ENCODE results near the gene ADD3.
A peak's percentile ranks its signal among the peaks of the same experiment; 100 is the strongest.
"Not testable (repeated sequence)": the region's sequence is repeated elsewhere in the genome, so short reads cannot be mapped to it uniquely, and the experiment has no call there.

The ADD3 gene

GRCh38 chr10:110032801-110033700, 25.3 kb downstream of the ADD3 start:
- no peak overlapping the region for H3K4me3 Mint-ChIP-seq
- H3K36me3 Mint-ChIP-seq (ENCODE audit: low read depth), result peaks cover 14% of the 10 kb centered on the region
- peaks cover 30% of the 10 kb centered on the region for H3K4me1 Mint-ChIP-seq (ENCODE audit: low read depth)
- H3K27me3 Mint-ChIP-seq (ENCODE audit: low read depth), result no peaks in the 10 kb centered on the region
- H3K27ac Mint-ChIP-seq, result no peak overlapping the region
- H3K9me3 Mint-ChIP-seq, result no peaks in the 10 kb centered on the region

DNA sequence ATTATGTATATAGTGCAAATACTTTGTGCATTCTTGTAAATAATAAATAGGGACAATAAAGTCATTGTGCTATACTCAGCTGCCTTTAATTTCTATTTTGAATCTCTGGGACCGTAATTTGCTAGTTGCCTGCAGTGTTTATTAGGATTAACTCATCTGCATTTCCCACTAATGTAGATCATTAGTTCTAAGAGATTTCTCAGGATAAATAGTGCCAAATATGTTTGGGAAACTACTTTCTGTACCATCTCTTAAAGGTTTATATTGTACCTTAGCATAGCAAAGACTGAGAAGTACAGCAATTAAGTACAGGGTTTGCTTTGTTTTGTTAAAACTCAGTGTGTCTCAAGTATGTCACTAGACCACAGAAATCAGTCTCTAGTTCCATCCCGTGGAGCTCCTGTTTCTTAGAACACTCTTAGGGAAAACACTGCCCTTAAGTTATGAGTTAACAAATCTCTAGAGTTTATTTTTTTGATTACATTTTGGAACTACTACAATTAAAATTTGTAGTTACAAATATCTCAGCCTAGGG, 26.0 kb downstream of the ADD3 start:
- no peak overlapping the region for H3K4me3 Mint-ChIP-seq
- no peaks in the 10 kb centered on the region for H3K27me3 Mint-ChIP-seq (ENCODE audit: low read depth)
- peaks cover 14% of the 10 kb centered on the region for H3K36me3 Mint-ChIP-seq (ENCODE audit: low read depth)
- no peaks in the 10 kb centered on the region for H3K9me3 Mint-ChIP-seq
- no peak overlapping the region for H3K27ac Mint-ChIP-seq
- H3K4me1 Mint-ChIP-seq (ENCODE audit: low read depth), result peaks cover 31% of the 10 kb centered on the region

DNA sequence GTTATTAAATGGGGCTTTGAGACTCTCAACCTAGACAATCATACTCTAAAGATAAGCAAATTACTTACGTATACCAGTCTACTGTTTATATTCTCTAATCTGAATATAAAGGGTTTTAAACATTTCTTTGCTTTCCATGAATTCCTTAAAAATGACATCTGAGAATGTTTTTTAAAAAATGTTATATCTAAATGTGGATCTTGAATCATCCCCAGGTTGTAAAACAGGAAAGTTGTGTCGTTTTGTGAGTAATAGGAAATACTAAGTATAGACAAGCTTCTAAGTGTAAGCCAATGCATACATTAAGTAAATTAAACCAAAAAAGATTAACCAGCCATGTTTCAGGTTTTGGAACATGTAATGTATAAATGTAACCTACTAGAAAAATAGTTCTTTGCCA, 26.8 kb downstream of the ADD3 start:
- H3K4me3 Mint-ChIP-seq, result no peak overlapping the region
- no peak overlapping the region for H3K27ac Mint-ChIP-seq
- H3K4me1 Mint-ChIP-seq (ENCODE audit: low read depth), result peaks cover 36% of the 10 kb centered on the region

GRCh38 chr10:110035070-110035921, 27.5 kb downstream of the ADD3 start:
- Mint-ChIP-seq H3K36me3 (ENCODE audit: low read depth) (peaks cover 14% of the 10 kb centered on the region), H3K27ac (no peak overlapping the region), H3K27me3 (ENCODE audit: low read depth) (no peaks in the 10 kb centered on the region), H3K4me3 (no peak overlapping the region), H3K4me1 (ENCODE audit: low read depth) (peaks cover 38% of the 10 kb centered on the region), H3K9me3 (no peaks in the 10 kb centered on the region)

More for the DNA sequence above, 26.8 kb downstream of the ADD3 start:
- Mint-ChIP-seq H3K9me3 (no peaks in the 10 kb centered on the region), H3K36me3 (ENCODE audit: low read depth) (peaks cover 14% of the 10 kb centered on the region), H3K27me3 (ENCODE audit: low read depth) (no peaks in the 10 kb centered on the region)

GRCh38 chr10:110036640-110037039, 28.9 kb downstream of the ADD3 start:
- Mint-ChIP-seq H3K4me3 (no peak overlapping the region), H3K27me3 (ENCODE audit: low read depth) (no peaks in the 10 kb centered on the region), H3K9me3 (no peaks in the 10 kb centered on the region), H3K27ac (no peak overlapping the region), H3K36me3 (ENCODE audit: low read depth) (peaks cover 12% of the 10 kb centered on the region), H3K4me1 (ENCODE audit: low read depth) (peaks cover 40% of the 10 kb centered on the region)

DNA sequence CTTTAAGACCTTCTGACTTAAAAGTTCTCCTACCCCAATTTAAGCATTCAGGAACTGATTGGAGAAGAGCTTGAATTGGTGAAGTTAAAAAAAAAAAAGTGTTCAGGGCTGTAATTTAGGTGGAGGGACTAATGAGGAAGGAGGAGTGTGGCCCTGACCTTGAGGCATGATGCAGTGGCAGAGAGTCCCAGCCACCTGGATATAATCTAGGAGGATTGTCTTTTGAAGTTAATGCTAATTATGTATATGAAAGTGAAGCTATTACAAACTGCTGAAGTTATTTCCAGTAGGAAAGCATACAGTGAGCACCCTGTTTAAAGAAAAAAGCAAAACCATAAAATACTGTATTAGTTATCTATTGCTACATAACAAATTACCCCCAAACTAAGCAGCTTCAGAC, 31.5 kb downstream of the ADD3 start:
- Mint-ChIP-seq H3K27me3 (ENCODE audit: low read depth) (no peaks in the 10 kb centered on the region), H3K36me3 (ENCODE audit: low read depth) (peaks cover 13% of the 10 kb centered on the region), H3K9me3 (peaks cover 6% of the 10 kb centered on the region), H3K4me1 (ENCODE audit: low read depth) (peaks cover 45% of the 10 kb centered on the region), H3K4me3 (no peak overlapping the region), H3K27ac (peak overlapping the region; percentile 14)

DNA sequence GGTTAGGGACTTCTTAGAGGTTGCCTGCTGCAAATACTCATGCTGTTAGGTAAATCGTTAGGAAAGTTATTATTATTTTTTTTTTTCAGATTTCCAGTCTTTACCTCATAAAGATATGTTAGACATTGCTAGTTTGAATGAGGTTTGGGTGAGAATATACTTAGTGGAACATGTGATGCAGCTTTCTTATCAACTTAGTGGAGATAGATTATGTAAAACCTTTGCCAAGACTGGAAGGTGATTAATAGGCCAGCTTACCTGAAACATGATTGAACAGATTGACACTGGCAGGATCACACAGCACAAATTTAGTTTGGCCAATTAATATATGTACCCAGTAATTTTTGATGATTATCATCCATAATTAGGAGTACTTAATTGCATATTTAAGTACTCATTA, 32.3 kb downstream of the ADD3 start:
- Mint-ChIP-seq H3K4me1 (ENCODE audit: low read depth) (peaks cover 46% of the 10 kb centered on the region), H3K27me3 (ENCODE audit: low read depth) (no peaks in the 10 kb centered on the region), H3K9me3 (peaks cover 6% of the 10 kb centered on the region), H3K36me3 (ENCODE audit: low read depth) (peaks cover 18% of the 10 kb centered on the region), H3K27ac (no peak overlapping the region), H3K4me3 (no peak overlapping the region)

DNA sequence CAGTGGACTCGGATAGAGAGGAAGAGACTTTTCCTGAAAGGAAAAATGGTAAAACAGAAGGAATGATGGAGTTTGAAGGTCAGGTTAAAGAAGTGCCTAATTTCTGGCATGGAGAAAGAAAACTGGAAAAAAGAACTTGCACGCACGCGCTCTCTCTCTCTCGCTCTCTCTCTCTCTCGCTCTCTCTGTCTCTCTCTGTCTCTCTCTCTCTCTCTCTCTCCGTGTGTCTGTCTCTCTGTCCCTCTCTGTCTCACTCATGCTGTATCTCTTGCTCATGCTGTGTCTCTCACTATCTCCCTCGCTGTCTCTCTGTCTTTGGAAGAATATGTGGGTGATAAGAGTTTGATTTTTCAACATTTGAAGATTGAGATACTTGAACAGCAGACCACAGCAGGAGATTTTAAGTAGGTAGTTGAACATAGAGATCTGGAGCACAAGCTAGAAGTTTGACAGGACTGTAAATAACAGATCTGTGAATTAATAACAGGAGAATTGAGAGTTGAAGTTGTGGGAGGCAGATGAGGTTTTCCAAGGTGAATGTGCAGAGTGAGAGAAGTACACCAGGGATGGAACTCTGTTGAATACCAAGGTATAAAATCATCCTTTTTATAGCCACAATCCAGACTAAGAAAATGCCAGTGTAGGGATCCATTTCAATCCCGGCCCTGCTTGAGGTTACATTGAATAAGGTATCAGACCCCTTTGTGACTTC, 33.1 kb downstream of the ADD3 start:
- H3K27me3 Mint-ChIP-seq (ENCODE audit: low read depth), result no peaks in the 10 kb centered on the region
- H3K27ac Mint-ChIP-seq, result peak overlapping the region; percentile 12
- H3K36me3 Mint-ChIP-seq (ENCODE audit: low read depth), result peaks cover 14% of the 10 kb centered on the region
- H3K9me3 Mint-ChIP-seq, result peaks cover 6% of the 10 kb centered on the region
- H3K4me1 Mint-ChIP-seq (ENCODE audit: low read depth), result peaks cover 41% of the 10 kb centered on the region
- H3K4me3 Mint-ChIP-seq, result no peak overlapping the region

DNA sequence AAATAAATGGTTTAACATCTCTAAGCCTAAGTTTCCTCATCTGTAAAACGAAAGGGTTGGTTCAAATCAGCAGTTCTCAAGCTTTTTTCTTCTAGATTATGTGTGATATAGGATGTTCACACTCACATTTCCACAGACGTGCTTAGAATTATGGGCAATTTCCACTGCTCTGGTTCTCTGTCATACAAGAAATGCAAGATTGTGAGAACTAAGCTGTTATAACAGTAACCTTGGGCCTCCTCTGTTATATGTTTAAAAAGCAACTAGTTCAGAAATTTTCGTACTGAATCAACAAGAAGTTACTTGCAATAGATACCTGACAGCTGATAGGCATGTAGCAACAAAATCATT, 33.7 kb downstream of the ADD3 start:
- H3K36me3 Mint-ChIP-seq (ENCODE audit: low read depth), result peaks cover 15% of the 10 kb centered on the region
- H3K27ac Mint-ChIP-seq, result no peak overlapping the region
- peaks cover 39% of the 10 kb centered on the region for H3K4me1 Mint-ChIP-seq (ENCODE audit: low read depth)
- H3K27me3 Mint-ChIP-seq (ENCODE audit: low read depth), result no peaks in the 10 kb centered on the region
- peaks cover 6% of the 10 kb centered on the region for H3K9me3 Mint-ChIP-seq
- H3K4me3 Mint-ChIP-seq, result no peak overlapping the region

GRCh38 chr10:110042181-110042580, 34.4 kb downstream of the ADD3 start:
- H3K4me1 Mint-ChIP-seq (ENCODE audit: low read depth), result peaks cover 33% of the 10 kb centered on the region
- peaks cover 7% of the 10 kb centered on the region for H3K9me3 Mint-ChIP-seq
- no peak overlapping the region for H3K27ac Mint-ChIP-seq
- H3K27me3 Mint-ChIP-seq (ENCODE audit: low read depth), result no peaks in the 10 kb centered on the region
- peaks cover 21% of the 10 kb centered on the region for H3K36me3 Mint-ChIP-seq (ENCODE audit: low read depth)
- no peak overlapping the region for H3K4me3 Mint-ChIP-seq

DNA sequence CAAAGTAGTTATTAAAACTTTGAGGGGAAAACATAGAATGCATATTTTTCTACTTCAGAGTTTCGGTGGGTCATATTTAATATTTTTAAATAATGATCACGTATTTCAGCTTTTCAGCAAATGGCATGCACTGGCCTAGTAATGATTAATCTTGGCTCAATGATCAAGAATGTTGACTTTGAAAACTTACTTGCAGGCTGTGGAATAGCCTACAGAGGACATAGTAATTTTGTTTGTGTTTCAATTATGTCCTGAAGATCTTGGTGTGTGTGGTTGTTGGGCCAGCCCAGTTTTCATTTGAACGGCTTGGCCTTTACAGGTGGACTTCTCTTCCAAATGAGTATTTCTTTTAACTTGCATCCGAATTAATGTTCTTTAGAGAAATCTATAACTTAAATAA, 35.1 kb downstream of the ADD3 start:
- Mint-ChIP-seq H3K4me3 (no peak overlapping the region), H3K27me3 (ENCODE audit: low read depth) (no peaks in the 10 kb centered on the region), H3K9me3 (peaks cover 14% of the 10 kb centered on the region), H3K36me3 (ENCODE audit: low read depth) (peaks cover 25% of the 10 kb centered on the region), H3K4me1 (ENCODE audit: low read depth) (peaks cover 33% of the 10 kb centered on the region), H3K27ac (no peak overlapping the region)

DNA sequence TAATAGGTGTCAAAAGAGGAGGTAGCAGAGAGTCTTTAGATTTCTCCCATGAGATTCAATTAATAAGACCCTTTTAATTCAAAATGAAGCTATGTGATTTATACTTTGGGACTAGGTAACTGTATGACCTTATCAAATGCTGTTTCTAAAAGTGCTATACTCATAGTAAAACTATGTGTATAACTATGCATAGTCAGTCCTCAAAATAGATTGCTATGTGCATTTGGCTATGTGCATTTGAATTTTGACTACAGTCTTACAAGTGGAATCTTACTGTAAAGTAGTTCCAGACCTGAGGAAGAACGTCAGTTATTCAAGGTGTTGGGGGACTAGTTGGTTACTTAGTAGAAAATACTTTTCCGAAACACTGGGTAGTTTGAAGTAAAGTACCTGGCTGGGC, 36.9 kb downstream of the ADD3 start:
- peaks cover 22% of the 10 kb centered on the region for H3K9me3 Mint-ChIP-seq
- H3K4me3 Mint-ChIP-seq, result no peak overlapping the region
- no peaks in the 10 kb centered on the region for H3K27me3 Mint-ChIP-seq (ENCODE audit: low read depth)
- peaks cover 32% of the 10 kb centered on the region for H3K4me1 Mint-ChIP-seq (ENCODE audit: low read depth)
- H3K36me3 Mint-ChIP-seq (ENCODE audit: low read depth), result peaks cover 40% of the 10 kb centered on the region
- no peak overlapping the region for H3K27ac Mint-ChIP-seq

DNA sequence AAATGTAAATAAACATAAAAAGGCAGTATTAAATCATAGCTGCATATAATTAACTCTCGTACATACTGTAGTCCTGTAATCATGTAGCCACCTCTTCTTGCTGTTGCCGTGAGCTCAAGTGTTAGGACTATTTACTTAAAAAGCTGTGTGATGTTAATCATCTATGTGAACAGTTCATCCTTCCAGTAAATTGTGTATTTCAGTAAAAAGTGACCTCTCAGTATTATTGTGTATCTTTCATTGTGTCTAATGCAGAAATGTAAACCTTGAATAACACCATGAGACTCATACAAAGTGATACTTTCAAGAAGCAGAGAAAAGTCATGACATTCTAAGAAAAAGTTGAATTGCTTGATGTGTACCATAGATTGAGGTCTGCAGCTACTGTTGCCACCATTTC, 38.0 kb downstream of the ADD3 start:
- no peak overlapping the region for H3K27ac Mint-ChIP-seq
- H3K4me1 Mint-ChIP-seq (ENCODE audit: low read depth), result peaks cover 34% of the 10 kb centered on the region
- no peak overlapping the region for H3K4me3 Mint-ChIP-seq

DNA sequence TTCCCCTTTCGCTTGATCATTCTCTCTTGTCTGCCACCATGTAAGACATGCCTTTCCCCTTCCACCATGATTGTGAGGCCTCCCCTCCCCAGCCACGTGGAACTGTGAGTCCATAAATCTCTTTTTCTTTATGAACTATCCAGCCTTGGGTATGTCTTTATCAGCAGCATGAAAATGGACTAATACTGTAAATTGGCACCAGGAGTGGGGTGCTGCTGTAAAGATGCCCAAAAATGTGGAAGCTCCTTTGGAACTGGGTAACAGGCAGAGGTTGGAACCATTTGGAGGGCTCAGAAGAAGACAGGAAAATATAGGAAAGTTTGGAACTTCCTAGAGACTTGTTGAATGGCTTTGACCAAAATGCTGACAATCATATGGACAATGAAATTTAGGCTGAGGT, 40.4 kb downstream of the ADD3 start:
- not testable (repeated sequence) for H3K27ac Mint-ChIP-seq; H3K4me3 Mint-ChIP-seq; H3K27me3 Mint-ChIP-seq (ENCODE audit: low read depth)
- H3K9me3 Mint-ChIP-seq, result peaks cover 26% of the 10 kb centered on the region
- H3K36me3 Mint-ChIP-seq (ENCODE audit: low read depth), result peaks cover 49% of the 10 kb centered on the region
- peaks cover 44% of the 10 kb centered on the region for H3K4me1 Mint-ChIP-seq (ENCODE audit: low read depth)

More for the DNA sequence above, 38.0 kb downstream of the ADD3 start:
- Mint-ChIP-seq H3K36me3 (ENCODE audit: low read depth) (peaks cover 45% of the 10 kb centered on the region), H3K27me3 (ENCODE audit: low read depth) (no peaks in the 10 kb centered on the region), H3K9me3 (peaks cover 26% of the 10 kb centered on the region)

All from T-helper 1 cell treated with Interleukin-12 subunit alpha and Interleukin-12 subunit beta and Interleukin-4 antibody, amounts not matched to agents 30 μg/mL and 1 μg/mL, for 36 hours (primary cell).